ENCODE measurements around the gene PRR14.
"Not testable (repeated sequence)": the region's sequence is repeated elsewhere in the genome, so short reads cannot be mapped to it uniquely, and the experiment has no call there.

PRR14 gene

DNA sequence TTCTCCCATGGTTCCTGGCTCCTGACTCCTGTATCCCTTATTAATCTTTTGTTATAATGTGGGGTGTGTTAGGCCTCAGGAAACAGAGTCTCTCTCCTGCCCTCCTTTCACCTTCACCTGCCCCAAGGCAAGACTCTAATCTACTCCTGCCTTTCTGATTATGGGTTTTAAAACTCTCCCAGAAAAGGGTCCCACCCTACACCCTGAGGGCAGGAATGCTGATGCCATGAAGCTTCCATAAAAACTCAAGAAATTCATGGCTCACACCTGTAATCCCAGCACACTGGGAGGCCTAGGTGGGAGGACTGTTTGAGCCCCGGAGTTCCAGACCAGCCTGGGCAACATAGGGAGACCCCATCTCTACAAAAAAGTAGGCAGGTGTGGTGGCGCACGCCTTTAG, 29.6 kb downstream of the PRR14 start:
- Mint-ChIP-seq H3K36me3 (ENCODE audit: low read depth) (no peaks in the 10 kb centered on the region), H3K27ac (no peak overlapping the region), H3K9me3 (no peaks in the 10 kb centered on the region)

DNA sequence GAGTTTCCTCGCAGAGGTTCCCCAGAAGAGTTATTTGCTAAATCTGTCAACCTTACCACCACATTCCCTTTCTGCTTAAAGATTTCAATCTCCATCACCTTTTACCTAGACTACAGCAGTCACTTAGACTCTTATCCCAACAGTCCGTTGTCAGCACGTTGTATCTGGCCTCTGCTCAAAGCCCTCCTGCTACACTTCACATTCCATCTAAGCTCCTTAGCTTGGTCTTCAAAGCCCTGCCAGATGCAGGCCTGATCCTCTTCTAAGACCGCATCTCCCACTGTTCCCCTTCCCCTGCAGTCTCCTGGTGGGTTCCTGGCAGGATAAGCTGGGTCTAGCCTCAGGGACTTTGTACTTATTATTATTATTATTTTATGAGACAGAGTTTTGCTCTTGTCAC, 37.9 kb downstream of the PRR14 start:
- Mint-ChIP-seq H3K4me3 (no peak overlapping the region), H3K9me3 (no peaks in the 10 kb centered on the region), H3K27me3 (ENCODE audit: low read depth) (peaks cover 12% of the 10 kb centered on the region), H3K27ac (no peak overlapping the region), H3K36me3 (ENCODE audit: low read depth) (no peaks in the 10 kb centered on the region), H3K4me1 (no peaks in the 10 kb centered on the region)
- TF ChIP-seq, protein P1, sequence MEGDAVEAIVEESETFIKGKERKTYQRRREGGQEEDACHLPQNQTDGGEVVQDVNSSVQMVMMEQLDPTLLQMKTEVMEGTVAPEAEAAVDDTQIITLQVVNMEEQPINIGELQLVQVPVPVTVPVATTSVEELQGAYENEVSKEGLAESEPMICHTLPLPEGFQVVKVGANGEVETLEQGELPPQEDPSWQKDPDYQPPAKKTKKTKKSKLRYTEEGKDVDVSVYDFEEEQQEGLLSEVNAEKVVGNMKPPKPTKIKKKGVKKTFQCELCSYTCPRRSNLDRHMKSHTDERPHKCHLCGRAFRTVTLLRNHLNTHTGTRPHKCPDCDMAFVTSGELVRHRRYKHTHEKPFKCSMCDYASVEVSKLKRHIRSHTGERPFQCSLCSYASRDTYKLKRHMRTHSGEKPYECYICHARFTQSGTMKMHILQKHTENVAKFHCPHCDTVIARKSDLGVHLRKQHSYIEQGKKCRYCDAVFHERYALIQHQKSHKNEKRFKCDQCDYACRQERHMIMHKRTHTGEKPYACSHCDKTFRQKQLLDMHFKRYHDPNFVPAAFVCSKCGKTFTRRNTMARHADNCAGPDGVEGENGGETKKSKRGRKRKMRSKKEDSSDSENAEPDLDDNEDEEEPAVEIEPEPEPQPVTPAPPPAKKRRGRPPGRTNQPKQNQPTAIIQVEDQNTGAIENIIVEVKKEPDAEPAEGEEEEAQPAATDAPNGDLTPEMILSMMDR (IDR thresholded peaks at IDR 0.05; ENCODE audit: unreplicated experiment in 3 of 3): no peak

More for the DNA sequence above, 29.6 kb downstream of the PRR14 start:
- Mint-ChIP-seq H3K27me3 (ENCODE audit: low read depth) (peaks cover 17% of the 10 kb centered on the region), H3K4me1 (no peaks in the 10 kb centered on the region), H3K4me3 (no peak overlapping the region)
- TF ChIP-seq, protein P1 (IDR thresholded peaks at IDR 0.05; ENCODE audit: unreplicated experiment in 3 of 3): no peak

DNA sequence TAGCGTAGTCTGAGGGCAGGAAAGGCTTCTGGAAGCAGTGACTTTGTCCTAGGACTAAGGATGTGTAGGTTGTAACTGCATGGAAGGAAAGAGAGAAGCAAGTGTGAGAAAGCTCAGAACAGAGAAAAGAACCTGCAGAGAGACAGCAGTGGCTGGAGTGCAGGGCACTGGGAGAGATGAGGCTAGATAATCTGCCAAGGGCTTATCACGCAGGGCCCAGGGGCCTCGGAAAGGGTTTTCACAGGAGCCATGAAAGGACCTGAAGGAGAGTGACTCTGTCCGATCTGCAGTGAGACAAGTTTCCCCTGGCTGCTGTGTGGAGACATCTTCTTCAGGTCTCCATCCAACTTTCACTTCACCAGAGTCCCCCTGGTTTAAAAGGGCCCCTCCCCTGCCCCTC, 41.1 kb downstream of the PRR14 start:
- peaks cover 12% of the 10 kb centered on the region for H3K27me3 Mint-ChIP-seq (ENCODE audit: low read depth)
- no peak overlapping the region for H3K27ac Mint-ChIP-seq
- no peaks in the 10 kb centered on the region for H3K9me3 Mint-ChIP-seq
- no peaks in the 10 kb centered on the region for H3K4me1 Mint-ChIP-seq
- TF ChIP-seq, protein P1 (IDR thresholded peaks at IDR 0.05; ENCODE audit: unreplicated experiment in 3 of 3): no peak
- H3K4me3 Mint-ChIP-seq: no peak overlapping the region
- no peaks in the 10 kb centered on the region for H3K36me3 Mint-ChIP-seq (ENCODE audit: low read depth)

DNA sequence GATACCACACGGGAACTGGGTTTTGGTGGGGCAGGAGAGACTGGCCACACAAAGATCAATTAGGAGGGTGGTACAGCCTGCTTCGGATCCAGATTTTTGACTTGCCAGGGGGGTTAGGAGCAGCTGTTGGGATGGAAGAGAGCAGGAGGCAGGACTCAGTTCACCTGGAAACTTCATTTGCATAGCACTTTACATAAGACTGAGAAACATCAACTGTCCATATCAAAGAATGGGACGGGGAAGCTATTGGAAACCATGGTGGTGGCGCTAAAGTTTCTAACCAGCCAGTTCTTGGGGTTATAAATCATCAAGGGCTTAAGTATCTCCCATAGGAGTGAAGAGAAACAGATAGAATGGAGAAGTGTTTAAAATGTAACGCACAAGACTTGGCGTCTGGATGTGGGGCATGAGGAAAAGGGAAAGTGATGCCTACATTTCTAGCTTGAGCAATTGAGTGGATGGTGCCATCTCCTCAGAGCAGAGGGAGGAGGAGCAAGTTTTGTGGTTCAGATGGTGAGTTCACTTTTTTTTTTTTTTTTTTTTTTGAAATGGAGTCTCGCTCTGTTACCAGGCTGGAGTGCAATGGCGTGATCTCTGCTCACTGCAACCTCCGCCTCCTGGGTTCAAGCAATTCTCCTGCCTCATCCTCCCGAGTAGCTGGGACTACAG, 41.8 kb downstream of the PRR14 start:
- no peak overlapping the region for H3K27ac Mint-ChIP-seq
- no peaks in the 10 kb centered on the region for H3K9me3 Mint-ChIP-seq
- H3K4me1 Mint-ChIP-seq: peaks cover 4% of the 10 kb centered on the region
- H3K36me3 Mint-ChIP-seq (ENCODE audit: low read depth): no peaks in the 10 kb centered on the region
- peak overlapping the region in 1 of 3 experiments; percentile 8 for H3K4me3 Mint-ChIP-seq
- TF ChIP-seq, protein P1 (IDR thresholded peaks at IDR 0.05; ENCODE audit: unreplicated experiment in 3 of 3): no peak
- H3K27me3 Mint-ChIP-seq (ENCODE audit: low read depth): peaks cover 12% of the 10 kb centered on the region

DNA sequence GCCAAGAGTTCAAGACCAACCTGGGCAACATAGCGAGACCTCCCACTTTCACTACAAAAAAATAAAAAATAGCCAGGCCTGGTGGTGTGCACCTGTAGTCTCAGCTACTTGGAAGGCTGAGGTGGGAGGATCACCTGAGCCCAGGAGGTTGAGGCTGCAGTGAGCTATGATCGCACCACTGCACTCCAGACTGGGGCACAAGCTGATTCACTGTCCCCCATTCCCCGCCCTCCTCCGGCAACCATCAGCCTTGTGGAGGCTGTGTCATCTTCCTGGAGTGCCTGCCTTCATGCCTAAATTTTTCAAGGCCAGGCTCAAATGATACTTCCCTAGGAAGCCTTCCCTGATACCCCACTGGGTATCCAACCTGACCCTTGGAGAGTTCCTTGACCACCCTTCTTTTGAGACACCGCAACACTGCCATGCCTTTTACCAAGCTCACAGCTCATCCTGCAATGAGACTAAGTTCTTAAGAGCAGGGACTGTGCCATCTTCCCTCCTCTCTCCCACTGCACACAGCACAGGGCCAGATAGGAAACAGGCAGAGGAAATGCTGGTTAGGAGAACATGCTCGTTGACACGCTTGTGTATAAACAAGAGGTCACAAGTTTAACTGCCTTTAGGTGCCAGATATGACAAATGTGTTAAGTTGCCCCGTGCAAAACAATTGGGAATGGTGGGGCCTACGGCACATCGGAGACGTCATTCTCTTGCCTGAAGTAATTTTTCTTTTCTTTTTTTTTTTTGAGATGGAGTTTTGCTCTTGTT, 44.4 kb downstream of the PRR14 start:
- peak overlapping the region in 1 of 3 experiments; percentile 87 for H3K27ac Mint-ChIP-seq
- TF ChIP-seq, protein P1 (IDR thresholded peaks at IDR 0.05; ENCODE audit: unreplicated experiment in 3 of 3): no peak
- H3K27me3 Mint-ChIP-seq (ENCODE audit: low read depth): no peaks in the 10 kb centered on the region
- H3K4me3 Mint-ChIP-seq: peak overlapping the region; percentile 27 to 70 (median 45)
- no peaks in the 10 kb centered on the region for H3K9me3 Mint-ChIP-seq
- peaks cover 4% of the 10 kb centered on the region for H3K36me3 Mint-ChIP-seq (ENCODE audit: low read depth)
- peaks cover 14% of the 10 kb centered on the region for H3K4me1 Mint-ChIP-seq

DNA sequence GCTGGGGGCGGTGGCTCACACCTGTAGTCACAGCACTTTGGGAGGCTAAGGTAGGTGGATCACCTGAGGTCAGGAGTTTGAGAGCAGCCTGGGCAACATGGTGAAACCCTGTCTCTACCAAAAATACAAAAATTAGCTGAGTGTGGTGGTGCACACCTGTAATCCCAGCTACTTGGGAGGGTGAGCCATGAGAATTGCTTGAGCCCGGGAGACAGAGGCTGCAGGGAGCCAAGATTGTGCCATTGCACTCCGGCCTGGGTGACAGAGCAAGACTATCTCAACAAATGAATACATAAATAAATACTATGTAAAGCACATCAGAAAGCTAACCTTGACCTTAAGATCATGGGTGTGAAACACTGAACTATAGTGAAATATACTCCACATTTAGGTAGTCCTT, 45.9 kb downstream of the PRR14 start:
- H3K27me3 Mint-ChIP-seq (ENCODE audit: low read depth); H3K27ac Mint-ChIP-seq; H3K4me3 Mint-ChIP-seq; H3K9me3 Mint-ChIP-seq: not testable (repeated sequence)
- Mint-ChIP-seq H3K36me3 (ENCODE audit: low read depth) (peaks cover 15% of the 10 kb centered on the region), H3K4me1 (peaks cover 16% of the 10 kb centered on the region)

All from nephron (organoid).